Cerebellar cortex (tissue), 1 donor: ENCODE data around the gene GLP1R.

Source experiments
- DNase-seq: peaks from one replicate; pipeline ENCODE4 v3.0.0-alpha.2; 2015; ENCODE audit warnings: low spot score

GLP1R gene

DNA sequence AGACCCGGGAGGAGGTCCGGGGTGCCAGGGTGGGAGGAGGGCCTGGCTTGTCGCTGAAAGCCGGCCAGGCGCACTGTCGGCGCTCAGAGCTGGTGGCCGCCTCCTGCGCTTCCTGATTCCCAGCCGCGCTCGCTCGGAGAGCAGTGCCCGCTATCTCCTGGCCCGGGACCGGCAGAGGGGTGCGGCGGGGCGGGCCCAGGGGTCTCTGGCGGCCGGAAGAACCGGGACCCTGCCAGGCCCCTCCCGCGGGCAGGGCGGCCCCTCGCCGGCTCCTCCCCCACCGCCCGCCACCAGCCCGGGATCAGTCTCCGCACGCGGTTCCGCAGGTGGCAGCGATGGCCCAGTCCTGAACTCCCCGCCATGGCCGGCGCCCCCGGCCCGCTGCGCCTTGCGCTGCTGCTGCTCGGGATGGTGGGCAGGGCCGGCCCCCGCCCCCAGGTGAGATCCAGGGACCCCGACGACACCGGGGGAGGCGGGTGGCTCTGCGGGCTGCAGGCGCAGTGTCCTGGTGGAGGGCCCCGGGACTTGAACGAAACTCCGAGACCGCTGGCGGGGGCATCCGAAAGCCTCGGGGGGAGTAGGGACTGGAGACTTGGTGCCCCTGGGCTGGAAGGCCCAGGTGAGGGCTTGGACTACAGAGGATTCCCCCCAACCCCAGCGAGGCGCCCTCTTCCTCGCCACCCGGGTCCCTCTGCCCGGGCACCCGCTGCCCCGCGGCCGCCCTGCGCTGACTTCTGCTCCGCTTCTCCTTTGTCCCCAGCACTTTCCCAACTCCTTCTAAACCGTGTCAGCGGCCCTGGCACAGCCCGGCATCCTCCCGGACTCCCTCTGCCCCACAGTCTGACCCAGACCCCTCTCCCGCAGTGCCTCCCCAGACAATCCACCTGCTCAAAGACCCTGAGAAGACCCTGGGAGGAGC, at the start of gene GLP1R:
Gene GLP1R, plus strand, starts transcription at position 301 of the 919 bp plus-strand sequence. Its CDS starts 60 bp downstream, at position 361.
- DNase-seq = no peak

DNA sequence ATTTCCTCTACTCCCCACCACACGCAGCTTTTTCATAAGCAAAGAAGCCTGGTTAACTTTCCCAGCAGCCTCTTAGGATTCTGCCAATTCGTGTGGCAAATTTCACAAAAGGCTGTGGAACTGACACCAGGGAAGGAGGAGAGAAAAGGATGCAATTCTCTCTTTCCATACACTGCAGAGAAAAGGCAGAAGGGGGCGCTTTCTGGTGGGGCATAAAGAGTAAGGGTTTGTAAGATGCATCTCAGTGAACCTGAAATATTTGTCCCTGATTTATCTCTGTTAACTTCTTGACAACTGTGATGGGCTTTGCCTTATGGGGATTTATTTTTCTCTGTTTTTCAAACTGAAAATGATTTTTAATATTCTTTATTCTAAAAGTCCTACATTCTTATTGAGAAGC, 45.5 kb upstream of the GLP1R start:
- DNase-seq = no peak

DNA sequence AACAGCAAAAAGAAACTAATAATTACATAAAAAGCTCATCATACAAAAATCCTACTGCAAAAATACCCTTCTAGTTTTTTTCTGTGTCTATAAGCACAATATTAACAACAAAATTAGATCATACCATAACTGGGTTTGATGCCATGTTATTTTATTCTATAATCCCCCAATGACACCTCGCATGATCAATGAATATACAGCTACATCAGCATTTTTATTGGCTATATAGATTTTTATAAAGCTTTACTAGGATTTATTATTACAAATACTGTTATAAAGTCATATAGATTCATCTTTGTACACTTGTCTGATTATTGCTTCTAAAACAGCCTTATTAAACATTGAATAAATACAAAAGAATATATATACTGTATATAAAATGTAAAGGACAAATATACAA, 45.1 kb upstream of the GLP1R start:
- no peak for DNase-seq

DNA sequence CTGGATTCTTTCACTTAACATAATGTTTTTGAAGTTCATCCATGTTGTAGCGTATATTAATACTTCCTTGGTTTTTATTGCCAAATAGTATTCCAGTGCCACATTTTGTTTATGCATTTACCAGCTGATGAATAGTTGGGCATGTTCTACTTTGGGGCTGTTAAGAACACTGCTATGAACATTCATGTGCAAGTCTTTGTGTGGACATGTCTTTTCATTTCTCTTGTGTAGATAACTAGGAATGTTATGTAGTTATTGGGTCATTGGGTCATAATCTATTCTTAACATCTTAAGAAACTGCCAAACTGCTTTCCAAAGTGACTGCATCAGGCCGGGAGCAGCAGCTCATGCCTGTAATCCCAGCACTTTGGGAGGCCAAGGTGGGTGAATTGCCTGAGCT, 43.8 kb upstream of the GLP1R start:
- no peak for DNase-seq

DNA sequence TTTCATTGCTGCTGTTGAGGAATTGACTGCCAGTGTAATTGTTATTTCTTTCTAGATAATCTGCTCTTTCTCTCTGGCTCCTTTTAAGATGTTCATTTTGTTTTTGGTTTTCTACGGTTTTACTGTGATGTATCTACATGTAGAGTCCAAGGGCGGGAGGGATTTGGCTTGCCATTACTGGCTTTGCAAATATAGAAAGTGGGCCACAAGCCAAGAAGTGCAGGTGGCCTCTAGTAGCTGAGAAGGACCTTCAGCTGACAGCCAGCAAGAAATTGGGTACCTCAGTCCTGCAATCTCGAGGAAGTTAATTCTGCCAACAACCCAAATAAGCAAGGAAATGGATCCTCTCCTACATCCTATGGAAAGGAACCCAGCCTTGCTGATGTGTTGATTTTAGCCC, 42.8 kb upstream of the GLP1R start:
- no peak for DNase-seq

DNA sequence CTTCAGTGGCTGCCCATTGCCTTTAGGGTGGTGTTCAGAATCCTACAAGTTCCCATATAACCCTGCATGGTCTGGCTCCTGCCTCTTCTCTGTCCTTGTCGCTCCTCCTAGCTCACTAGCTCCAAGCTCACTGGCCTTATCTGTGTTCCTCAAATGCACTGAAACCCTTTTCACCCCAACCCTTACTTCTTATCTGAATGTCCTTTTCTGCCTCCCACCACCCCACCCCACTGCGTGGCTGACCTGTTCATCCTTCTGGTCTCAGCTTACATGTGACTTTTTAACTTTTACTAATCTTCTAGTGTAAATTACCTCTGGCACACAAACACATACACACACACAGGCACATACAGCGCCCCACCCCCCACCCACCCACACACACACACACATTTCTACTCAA, 41.0 kb upstream of the GLP1R start:
- no peak for DNase-seq

DNA sequence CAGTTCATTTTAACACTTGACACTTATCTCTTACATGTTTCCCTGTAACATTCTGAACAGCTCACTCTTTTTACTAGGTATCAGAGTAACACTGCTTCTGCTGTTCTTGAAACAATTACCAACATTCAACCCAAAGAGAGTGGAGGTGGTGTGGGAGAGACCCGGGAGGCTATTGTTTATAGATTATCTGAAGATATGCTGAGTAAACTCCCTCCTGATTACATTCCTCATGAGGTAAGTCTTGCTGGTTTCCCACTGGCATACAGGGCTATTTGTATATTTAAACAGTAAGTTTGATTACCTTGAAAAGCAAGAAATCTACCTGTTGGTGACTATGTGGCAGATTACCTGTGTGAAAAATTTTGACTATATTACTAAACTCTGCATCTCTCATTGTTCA, 39.8 kb upstream of the GLP1R start:
- DNase-seq = no peak

DNA sequence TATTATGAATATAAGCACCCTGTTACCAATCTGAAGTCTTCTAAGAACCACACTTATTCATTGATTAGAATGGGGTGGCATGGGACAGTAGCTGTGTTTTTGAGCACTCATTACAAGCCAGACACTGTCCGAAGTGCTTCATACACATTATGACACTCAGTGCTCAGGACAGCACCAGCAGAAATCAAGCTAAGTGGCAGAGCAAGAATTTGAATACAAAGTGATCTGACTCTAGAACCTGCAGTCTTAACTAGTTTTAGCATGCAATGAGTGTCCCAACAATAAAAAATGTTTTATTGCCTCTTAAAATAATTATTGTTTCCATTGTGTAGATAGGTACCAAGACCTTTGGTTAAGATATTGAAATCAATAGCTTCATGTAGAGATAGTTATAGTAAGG, 39.1 kb upstream of the GLP1R start:
- no peak for DNase-seq

DNA sequence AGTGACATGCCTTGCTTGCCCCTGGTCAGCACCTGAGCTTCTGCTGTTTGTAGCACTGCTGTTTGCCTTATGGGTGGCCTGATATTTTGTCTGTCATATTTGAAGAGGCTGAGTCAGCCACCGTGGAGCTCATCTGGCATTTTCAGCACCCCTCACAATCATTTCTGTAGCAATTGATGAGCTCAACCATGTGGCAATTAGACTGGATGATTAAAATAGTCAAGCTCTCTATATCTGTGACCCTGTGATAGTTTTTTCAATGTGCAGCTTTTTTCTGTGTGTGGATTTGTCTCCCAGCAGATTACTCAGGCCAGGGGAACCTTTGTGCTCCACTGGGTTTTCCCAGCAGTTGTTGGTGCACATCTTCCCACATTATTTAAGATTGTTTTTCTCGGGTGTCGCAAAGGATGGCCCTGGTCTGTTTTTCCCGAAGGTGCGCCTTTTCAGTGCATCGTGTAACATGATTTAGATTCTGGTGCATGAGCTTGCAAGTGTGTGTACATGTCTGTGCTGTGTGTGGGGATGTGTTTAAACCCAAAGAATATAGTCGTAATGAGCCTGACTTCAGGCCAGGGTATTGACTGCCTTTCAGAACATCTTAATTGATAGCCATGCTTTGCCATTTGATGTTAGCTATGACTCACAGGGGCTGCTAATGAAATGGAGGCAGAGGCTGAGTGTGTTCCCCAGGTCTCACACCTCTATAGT, 31.6 kb upstream of the GLP1R start:
- no peak for DNase-seq

DNA sequence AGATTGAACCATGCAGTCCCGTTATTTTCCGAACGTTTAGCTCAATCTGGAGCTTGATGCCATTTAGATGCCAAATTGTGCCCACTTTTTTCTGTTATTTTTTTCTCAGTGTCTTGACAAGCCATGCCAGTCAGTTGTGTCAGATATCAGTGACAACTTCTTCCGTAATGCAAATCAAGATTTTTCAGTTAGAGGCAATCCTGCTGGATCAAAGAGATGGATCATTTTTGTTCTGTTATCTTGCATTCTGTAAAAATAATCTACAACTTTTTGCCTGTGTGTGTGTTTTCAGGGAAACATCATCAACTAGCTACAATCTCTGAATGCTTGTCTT, 31.1 kb upstream of the GLP1R start:
- DNase-seq = no peak

DNA sequence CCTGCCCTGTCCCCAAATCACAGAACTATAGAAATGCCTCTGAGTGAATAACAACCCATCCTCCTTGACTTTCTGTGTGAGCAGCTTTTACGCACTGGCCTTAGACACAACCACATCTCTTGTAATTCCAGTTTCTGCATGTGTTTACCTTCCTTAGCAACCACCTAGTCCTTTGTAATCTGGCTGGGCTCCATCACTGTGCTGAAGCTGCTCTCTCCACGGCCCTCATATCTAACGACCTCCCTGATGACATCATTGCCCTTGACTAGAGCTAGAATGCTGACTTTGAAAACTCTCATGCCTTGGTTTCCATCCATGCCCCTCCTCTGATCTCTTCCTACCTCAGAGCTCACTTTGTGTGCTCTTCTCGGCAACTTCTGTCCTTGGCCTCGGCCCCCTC, 30.5 kb upstream of the GLP1R start:
- DNase-seq = no peak

DNA sequence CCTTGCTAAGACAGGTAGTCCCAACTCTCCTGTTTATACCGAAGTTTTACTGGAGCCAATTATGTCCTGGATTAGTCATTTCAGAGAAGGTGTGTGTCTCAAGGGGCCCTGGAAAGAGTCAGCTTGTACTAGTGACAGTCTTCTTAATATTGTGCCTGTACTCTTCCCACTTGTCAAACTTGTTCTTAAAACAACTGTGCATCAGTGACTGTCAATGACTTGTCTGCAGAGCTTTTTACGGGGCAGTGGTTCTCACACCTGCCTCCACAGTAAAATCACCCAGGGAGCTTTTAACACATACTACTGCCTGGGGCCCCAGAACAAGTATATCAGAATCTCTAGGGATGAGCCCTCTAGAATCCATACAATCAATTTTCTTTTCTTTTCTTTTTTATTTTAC, 28.4 kb upstream of the GLP1R start:
- no peak for DNase-seq

DNA sequence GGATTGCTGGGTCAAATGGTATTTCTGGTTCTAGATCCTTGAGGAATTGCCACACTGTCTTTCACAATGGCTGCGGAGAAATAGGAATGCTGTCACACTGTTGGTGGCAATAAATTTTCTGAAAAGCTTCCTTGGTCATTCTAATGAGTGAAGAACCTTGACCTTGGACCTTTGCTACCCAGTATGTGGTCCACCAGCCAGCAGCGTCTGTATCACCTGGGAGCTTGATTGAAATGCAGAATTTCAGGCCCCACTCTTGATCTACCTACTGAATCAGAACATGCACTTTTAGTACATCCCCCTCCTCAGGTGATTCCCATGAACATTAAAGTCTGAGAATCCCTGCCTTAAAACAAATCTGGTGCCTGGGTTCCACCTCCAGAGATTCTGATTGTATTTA, 27.5 kb upstream of the GLP1R start:
- no peak for DNase-seq

DNA sequence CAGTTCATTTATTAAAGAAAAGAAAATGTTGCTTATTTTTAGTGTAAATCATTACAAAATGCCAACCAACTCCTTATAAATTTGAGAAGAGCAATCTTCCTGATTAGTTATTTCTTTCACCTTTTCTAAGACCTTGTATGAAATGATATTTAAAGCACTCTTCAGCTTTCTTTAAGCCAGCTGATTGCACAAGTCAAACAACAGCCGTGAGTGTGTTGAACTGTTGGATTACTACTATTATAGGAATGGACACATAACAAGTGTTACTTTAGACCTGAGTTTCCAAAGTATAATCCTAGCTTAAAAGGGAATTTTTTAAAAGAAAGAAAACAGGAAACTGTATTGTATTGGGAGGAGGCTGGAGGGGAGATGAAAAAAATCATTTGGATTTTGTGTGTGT, 26.8 kb upstream of the GLP1R start:
- DNase-seq = no peak

DNA sequence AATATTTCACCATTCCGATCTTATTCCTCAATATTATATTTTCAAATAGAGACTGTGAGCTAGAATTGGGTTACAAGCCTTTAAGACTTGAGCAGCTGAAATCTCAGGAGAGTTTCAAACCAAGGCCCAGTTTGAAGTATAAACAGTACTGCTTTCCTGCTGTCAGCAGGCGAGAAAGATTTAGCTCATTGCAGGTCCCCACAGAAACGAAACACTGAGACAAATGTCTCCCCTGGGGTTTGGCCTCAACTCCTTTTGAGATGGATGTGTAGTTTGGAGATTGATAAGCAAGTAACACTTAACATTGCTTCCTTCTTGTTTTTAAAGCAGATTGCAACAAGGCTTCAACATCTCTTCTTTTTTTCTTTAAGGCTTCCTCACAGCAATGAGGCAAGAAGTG, 22.4 kb upstream of the GLP1R start:
- no peak for DNase-seq

DNA sequence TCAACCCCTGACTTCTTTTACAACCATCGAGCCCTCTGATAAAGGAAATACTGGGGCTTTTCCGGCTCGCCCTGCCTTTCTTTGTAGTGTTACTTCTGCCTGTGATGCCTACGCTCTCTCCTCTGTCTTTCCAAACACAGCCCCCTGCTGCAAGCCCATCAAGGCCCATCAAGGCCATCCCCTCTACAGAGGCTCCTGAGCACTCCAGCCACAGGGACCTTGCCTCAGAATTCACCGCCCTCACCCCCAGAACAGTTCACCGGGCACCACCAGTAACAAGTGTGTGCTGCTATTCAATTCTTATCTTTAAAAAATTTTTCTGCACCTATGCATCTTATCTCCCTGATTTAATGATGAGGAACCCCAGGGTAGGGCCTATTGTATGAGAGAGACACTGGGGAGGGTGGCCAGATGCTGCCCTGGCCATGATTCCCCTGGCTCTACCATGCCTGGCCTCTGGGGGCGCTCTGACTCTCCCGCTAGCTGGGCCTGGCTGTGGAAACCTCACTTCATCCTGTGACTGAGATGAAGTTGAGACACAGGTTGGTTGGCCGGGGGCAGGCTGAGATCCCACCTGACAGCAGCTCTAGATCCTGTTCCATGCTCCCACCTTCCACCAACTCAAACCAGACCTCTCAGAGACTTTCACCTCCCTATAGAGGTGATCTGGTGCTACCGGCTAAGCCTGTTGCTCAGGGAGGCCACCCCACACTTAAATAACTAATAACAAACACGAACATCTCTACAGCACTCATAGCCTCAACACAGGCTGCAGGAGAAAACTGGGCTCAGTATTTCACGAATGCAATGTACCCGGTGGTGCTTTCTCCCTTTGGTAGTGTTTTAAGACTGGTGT, 19.2 kb upstream of the GLP1R start:
- peak; percentile 9 for DNase-seq

DNA sequence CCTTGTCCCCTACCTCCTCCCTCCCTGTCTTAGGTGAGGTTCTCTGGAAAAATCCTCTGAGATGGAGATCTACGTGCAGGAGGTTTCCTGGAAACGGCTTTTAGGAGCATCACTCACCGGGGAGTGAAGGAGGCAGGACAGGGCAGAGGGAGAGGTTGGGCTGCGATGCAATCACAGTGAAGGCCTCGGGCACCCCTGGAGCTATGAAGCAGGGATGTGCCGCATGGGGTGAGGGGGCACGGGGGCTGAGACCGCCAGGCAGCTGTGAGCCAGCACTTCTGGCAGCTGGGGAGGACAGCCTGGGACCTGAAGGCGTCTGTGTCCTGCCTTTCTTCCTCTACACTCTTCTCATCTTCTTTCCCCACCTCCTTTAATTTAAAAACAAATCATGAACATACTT, 12.9 kb upstream of the GLP1R start:
- no peak for DNase-seq

DNA sequence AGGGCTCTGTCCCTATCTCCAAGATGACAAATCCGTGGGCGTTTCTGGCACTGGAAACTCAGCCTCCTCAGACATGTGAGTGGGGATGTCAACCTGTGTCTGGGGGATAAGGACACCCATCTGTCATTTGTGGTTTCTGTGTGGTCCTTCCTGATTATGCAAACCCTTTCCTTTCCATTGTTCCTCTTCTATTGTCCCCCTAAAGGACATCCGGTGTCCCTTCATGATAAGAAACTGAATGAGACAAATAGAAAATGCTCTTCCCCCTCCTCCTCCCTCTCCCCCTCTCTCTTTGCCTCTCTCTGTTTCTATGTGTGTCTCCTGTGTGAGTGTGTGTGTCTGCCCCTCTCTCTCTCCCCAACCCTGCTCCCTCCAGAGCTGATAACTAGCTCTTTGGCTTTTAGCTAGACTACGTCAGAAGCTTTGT, 11.5 kb upstream of the GLP1R start:
- DNase-seq = no peak

DNA sequence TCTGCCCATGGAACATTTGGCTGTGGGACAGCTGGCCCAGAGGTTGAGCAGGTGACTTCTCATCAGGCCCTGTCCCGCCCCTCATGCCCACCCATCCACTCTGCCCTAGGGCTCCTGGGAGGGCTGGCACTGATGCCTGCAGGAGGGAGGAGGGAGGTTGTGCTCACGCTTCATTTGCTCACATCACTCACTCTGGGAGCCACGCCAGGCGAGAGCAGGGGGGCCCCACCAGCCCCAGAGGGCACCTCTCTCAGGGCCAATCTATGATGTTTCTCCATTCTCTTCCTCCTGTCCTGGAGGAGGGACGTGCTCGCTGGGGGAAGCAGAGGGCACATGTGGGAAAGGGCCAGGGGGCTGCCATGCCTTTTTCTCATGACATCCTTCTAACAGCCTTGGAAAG, 10.9 kb upstream of the GLP1R start:
- no peak for DNase-seq

DNA sequence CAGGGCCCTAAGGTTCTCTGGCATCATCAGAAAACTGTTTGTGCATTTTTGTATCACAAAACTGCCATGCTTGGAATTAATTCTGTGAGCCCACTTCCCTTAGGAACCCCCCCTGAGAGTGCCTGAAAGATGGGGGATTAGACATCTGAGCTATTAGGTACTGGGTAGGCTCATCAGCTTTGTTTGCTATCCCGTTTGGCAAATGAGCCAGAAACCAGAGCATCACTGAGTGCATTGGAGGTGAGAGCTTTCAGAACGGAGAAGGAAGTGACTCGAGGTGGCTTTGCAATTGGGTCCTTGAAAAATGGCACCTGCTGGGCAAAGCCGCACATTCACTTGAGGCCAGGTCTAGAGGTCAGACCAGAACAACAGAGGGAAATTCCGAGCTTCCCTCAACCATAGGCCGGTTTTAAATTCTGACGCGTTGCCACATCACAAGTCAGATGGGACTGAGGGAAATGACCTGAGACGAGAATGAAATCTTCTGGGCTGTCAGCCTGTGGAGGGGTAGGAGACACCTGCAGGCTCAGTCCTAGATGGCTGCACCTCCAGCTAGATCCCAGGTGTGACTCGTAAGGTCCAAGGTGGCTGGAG, 8.4 kb upstream of the GLP1R start:
- DNase-seq = no peak

DNA sequence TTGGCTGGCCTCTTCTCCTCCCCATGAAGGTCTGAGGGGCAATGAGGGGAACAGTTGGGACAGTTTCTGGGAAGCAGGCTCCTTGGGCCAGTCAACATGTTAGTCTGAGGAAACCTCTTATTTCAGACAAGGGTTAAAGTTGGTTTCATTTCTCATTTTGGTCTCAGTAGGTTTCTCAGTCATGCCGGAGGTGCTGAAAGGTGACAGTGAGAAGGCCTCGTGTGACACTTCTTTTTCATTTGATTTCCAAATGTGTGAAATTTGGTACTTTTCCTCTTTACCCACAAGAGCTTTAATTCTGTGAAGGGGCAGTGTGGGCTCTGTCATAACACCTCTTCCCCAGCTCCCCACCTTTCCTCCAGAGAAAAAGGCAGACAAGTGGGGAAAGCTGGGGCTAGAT, 7.5 kb upstream of the GLP1R start:
- DNase-seq = no peak

DNA sequence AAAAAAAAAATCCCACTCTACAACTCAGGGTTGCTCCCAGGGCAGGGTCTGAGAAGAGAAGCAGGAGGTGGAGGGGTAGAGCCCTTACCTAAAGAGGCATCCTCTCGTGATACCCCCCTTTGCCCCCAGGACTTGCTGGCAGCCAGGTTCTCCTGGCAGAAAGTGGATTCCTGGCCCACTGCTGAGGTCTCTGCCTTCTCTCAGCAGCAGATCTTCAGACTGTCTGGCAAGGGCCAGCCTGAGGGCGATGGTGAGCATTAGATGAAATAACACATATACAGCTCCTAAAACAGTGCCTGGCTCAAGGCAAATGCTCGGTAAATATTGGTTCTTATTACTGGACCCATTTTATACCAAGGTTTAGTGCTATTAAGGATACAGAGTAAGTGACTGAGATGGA, 4.8 kb upstream of the GLP1R start:
- no peak for DNase-seq
